HG03196 (cell line): ENCODE measurements around the gene MEI4.

Experiments
- ATAC-seq: cut with Tn5 transposase; IDR thresholded peaks from one replicate; pipeline ENCODE4 v1.9.1; 2021; ENCODE audit not compliant: unreplicated experiment

MEI4 gene

DNA sequence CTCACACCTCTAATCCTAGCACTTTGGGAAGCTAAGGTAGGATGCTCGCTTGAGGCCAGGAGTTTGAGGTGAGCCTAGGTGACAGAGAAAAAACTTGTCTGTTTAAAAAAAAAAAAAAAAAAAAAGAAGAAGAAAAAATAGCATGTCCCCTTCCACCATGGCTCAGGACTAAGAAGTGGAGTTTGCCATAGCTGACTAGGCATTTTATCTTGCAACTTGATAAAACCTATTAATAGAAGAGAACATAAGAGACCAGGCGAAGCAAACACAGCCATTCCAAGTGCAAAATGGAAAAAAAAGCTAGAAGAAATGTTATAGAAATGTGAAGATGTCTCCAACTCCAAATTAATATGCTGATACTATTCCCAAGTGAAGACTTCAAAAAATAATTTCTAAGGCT, 277.5 kb downstream of the MEI4 start:
- no peak for ATAC-seq

DNA sequence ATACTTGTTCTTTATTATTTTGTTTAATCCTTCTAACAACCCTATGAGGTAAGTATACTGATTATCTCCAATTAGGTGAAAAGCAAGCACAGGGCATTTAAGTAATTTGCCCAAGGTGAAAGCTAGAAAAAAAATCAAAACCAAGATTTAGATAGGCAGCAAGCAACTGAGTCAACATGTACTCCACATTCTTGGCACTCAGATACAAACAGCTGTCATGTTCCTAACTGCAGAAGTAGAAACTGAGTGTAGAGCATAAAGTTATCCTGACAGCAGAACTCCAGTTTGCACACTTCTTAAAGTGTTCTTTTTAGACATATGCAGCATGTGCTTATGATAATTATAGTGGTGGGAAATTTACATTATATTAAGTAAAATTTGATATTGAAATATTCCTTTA, 278.1 kb downstream of the MEI4 start:
- ATAC-seq = no peak

DNA sequence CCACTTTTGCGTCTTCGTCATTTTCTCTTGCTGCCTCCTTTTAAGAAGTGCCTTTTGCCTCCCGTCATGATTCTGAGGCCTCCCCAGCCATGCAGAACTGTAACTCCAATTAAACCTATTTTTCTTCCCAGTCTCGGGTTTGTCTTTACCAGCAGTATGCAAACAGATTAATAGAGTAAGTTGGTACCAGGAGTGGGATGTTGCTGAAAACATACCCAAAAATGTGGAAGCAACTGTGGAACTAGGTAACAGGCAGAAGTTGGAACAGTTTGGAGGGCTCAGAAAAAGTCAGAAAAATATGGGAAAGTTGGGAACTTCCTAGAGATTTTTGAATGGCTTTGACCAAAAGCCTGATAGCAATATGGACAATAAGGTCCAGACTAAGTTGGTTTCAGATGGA, 309.2 kb downstream of the MEI4 start:
- no peak for ATAC-seq

DNA sequence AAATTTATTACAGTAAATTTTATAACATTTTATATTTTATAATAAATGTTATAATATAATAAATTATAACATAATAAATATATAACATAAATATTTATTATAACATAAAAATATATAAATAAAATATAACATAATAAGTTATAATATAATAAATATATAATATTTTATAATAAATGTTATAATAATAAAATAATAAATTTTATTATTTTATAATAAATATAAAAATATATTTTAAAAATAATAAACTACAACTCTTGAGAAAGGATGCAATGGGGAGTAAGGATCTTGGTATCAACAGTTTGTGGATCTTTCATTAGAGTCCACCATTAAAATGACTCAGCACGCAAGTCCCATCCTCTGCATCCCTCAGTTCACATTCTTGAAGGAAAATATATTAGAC, 312.6 kb downstream of the MEI4 start:
- no peak for ATAC-seq

DNA sequence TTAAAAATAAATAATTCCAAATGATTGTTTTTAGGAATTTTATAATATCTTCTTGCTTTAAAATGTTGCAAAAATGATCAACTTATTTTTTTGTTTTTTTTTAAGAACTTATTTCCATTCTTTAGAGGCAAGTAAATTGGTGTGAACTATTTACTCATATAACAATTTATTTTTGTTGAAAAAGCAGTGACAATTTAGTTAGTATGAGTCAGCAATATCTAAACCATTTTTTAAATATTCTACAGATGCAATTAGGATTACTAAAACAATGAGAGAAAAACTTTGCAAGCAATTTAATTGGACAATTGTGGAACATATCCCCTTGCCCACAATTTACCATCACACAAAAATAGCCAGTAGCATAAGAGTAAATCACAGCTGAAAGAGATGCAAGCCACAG, 319.5 kb downstream of the MEI4 start:
- ATAC-seq = no peak
